PFSK-1 (cell line): ENCODE results near the gene SLC12A9.

Source experiments
- FOXP2 ChIP-seq: optimal IDR thresholded peaks from 2 replicates; pipeline ENCODE3; 2011; ENCODE audit warnings: borderline replicate concordance, control low read depth, inconsistent platforms; ENCODE audit not compliant: insufficient read depth; ENCODE audit errors: extremely low read length, extremely low read depth
- POLR2AphosphoS5 ChIP-seq: IDR thresholded peaks from 2 replicates; pipeline ENCODE4 v1.6.1; 2012; ENCODE audit warnings: low read depth, mild to moderate bottlenecking, control low read depth, low read length, moderate library complexity
- REST ChIP-seq, 2 experiments: IDR thresholded peaks; 2 replicates each; pipeline versions ENCODE4 v1.6.1 to v1.8.0; 2011 to 2012; ENCODE audit warnings: low read depth in 2 of 2, low read length in 2 of 2, control low read depth in 1 of 2, inconsistent platforms in 1 of 2, mild to moderate bottlenecking in 1 of 2, moderate library complexity in 1 of 2; ENCODE audit not compliant: insufficient read depth in 1 of 2
- SIN3A ChIP-seq: IDR thresholded peaks from 2 replicates; pipeline ENCODE4 v1.6.1; 2012; ENCODE audit warnings: mild to moderate bottlenecking, low read length, moderate library complexity, borderline replicate concordance; ENCODE audit not compliant: insufficient read depth
- TAF1 ChIP-seq: IDR thresholded peaks from 2 replicates; pipeline ENCODE4 v1.6.1; 2012; ENCODE audit warnings: low read length, control low read depth, borderline replicate concordance; ENCODE audit not compliant: insufficient read depth

The SLC12A9 gene

GRCh38 chr7:100880645-100881044 lies 28.1 kb downstream of the SLC12A9 start:
- TF ChIP-seq POLR2AphosphoS5: no peak
- no peak for TF ChIP-seq TAF1
- no peak for TF ChIP-seq SIN3A
- TF ChIP-seq REST (IDR thresholded peaks at IDR 0.05; ENCODE audit: insufficient read depth in 1 of 2, low read depth in 2 of 2, low read length in 2 of 2): no peak
- TF ChIP-seq FOXP2: no peak

GRCh38 chr7:100881136-100881535 lies 28.6 kb downstream of the SLC12A9 start:
- TF ChIP-seq TAF1 (no peak), POLR2AphosphoS5 (no peak), SIN3A (no peak), REST (IDR thresholded peaks at IDR 0.05; ENCODE audit: insufficient read depth in 1 of 2, low read depth in 2 of 2, low read length in 2 of 2) (no peak), FOXP2 (no peak)

GRCh38 chr7:100882201-100882600 lies 29.7 kb downstream of the SLC12A9 start:
- no peak for TF ChIP-seq POLR2AphosphoS5
- TF ChIP-seq TAF1: no peak
- no peak for TF ChIP-seq FOXP2
- no peak for TF ChIP-seq REST (IDR thresholded peaks at IDR 0.05; ENCODE audit: insufficient read depth in 1 of 2, low read depth in 2 of 2, low read length in 2 of 2)
- TF ChIP-seq SIN3A: no peak

- no peak for TF ChIP-seq SIN3A
- no peak for TF ChIP-seq FOXP2
- TF ChIP-seq POLR2AphosphoS5: no peak
- no peak for TF ChIP-seq TAF1
- TF ChIP-seq REST (IDR thresholded peaks at IDR 0.05; ENCODE audit: insufficient read depth in 1 of 2, low read depth in 2 of 2, low read length in 2 of 2): no peak
Measured at GRCh38 chr7:100882785-100883526, 30.4 kb downstream of the SLC12A9 start.
